Lung (tissue), 12 donors: ENCODE data around the gene GPRC6A. TPM values are rescaled to one million over a fixed set of nuclear protein-coding genes. Genes with fewer than 3 reads are reported as not detected.

Experiments used
- ATAC-seq: fragments of 200-7000 bp; cut with Tn5 transposase; one replicate; pipeline ENCODE4 v1.9.1; 2020; ENCODE audit warnings: moderate number of reproducible peaks; ENCODE audit not compliant: insufficient read depth, low FRiP score
- DNase-seq, 3 donors: peaks; one replicate each; pipeline ENCODE4 v3.0.0-alpha.2; 2013 to 2017
- H3K27ac ChIP-seq, 2 donors: one replicate each; pipeline ENCODE4 v1.5.1; 2013; ENCODE audit warnings: mild to moderate bottlenecking in 2 of 2, moderate library complexity in 2 of 2, control low read depth in 1 of 2, inconsistent platforms in 1 of 2, low read depth in 1 of 2, low read length in 1 of 2
- H3K27me3 ChIP-seq, 3 donors: one replicate each; pipeline ENCODE4 v1.5.1; 2013; ENCODE audit warnings: low read length in 2 of 3; ENCODE audit not compliant: control insufficient read depth in 3 of 3, insufficient read depth in 3 of 3
- H3K36me3 ChIP-seq, 4 donors: one replicate each; pipeline ENCODE4 v1.5.1; 2013; ENCODE audit warnings: low read length in 4 of 4, mild to moderate bottlenecking in 1 of 4, moderate library complexity in 1 of 4; ENCODE audit not compliant: control insufficient read depth in 4 of 4, insufficient read depth in 4 of 4
- H3K4me1 ChIP-seq, 5 donors: one replicate each; pipeline ENCODE4 v1.5.1; 2013; ENCODE audit warnings: low read length in 5 of 5, mild to moderate bottlenecking in 2 of 5, moderate library complexity in 1 of 5; ENCODE audit not compliant: control insufficient read depth in 5 of 5, insufficient read depth in 5 of 5
- H3K4me3 ChIP-seq: one replicate; pipeline ENCODE4 v1.5.1; 2013; ENCODE audit warnings: mild to moderate bottlenecking, control low read depth, moderate library complexity
- H3K9ac ChIP-seq, 2 donors: one replicate each; pipeline ENCODE4 v1.5.1; 2013; ENCODE audit warnings: low read length in 2 of 2, control low read depth in 1 of 2; ENCODE audit not compliant: insufficient read depth in 1 of 2
- H3K9me3 ChIP-seq, 4 donors: one replicate each; pipeline ENCODE4 v1.5.1; 2013; ENCODE audit warnings: low read length in 3 of 4, mild to moderate bottlenecking in 1 of 4, moderate library complexity in 1 of 4; ENCODE audit not compliant: control insufficient read depth in 4 of 4, insufficient read depth in 3 of 4
- WGBS, 2 donors: extraction: QIAGEN DNeasy Blood & Tissue Kit; methylation state at CpG; one replicate each; pipeline ENCODE4 v1.1.7; 2013; 5-methylcytosine and 5-hydroxymethylcytosine counted together
- polyA plus RNA-seq, 2 donors: library from polyadenylated mRNA; stranded (reverse); fragments of 200-250 nt; gene quantifications; one replicate each; pipeline ENCODE4 v1.2.1, GENCODE V29; 2013
- total RNA-seq, 2 donors: library from RNA; depleted of rRNA in 1 of 2; stranded (reverse); fragments of >200 nt in 1 of 2; gene quantifications; one replicate each; pipeline ENCODE4 v1.2.1, GENCODE V29; 2014 to 2021
- TF ChIP-seq, protein P1 (sequence below): IDR thresholded peaks from 2 replicates; pipeline ENCODE4 v1.5.1; 2012; ENCODE audit warnings: mild to moderate bottlenecking; ENCODE audit errors: control extremely low read depth, extremely low read depth
- donor health status: control.
- donor health status: control.
- donor health status: Bipolar disorder and iron deficiency.
- donor health status: healthy.
- donor health status: DM: yes; HTN: yes; CAD: no.

Gene GPRC6A
- total and polyA plus RNA-seq, 4 donors = not detected

DNA sequence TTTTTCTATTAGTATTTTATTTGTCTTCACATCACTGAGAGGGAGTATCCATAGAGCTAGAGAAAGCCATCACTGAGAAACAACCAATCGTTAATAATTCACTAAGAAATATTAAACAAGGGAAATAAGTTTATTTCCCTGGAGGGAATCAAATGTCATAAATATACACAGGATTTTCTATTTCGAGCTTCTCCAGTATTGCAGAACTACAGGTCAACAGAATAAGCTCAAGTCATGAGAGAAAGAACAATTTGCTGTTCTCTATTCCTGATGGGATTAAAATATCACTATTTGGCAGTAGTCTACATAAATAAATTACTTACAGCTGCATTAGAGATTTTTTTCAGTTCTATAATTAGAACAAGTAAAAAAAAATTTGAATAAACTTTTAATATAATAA, 61.2 kb downstream of the GPRC6A start:
- no peak for ATAC-seq
- no peak overlapping the region for H3K4me3 ChIP-seq
- WGBS, 2 donors = 68 to 83% methylated on average over 2 of the region's 2 CpGs
- no peaks in the 10 kb centered on the region for H3K9me3 ChIP-seq
- peaks cover 0 to 34% (median 0%) of the 10 kb centered on the region in 5 donors for H3K4me1 ChIP-seq
- TF ChIP-seq, protein P1, sequence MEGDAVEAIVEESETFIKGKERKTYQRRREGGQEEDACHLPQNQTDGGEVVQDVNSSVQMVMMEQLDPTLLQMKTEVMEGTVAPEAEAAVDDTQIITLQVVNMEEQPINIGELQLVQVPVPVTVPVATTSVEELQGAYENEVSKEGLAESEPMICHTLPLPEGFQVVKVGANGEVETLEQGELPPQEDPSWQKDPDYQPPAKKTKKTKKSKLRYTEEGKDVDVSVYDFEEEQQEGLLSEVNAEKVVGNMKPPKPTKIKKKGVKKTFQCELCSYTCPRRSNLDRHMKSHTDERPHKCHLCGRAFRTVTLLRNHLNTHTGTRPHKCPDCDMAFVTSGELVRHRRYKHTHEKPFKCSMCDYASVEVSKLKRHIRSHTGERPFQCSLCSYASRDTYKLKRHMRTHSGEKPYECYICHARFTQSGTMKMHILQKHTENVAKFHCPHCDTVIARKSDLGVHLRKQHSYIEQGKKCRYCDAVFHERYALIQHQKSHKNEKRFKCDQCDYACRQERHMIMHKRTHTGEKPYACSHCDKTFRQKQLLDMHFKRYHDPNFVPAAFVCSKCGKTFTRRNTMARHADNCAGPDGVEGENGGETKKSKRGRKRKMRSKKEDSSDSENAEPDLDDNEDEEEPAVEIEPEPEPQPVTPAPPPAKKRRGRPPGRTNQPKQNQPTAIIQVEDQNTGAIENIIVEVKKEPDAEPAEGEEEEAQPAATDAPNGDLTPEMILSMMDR = no peak
- H3K36me3 ChIP-seq = peaks cover 0 to 3% (median 0%) of the 10 kb centered on the region in 4 donors
- H3K27me3 ChIP-seq = peaks cover 0 to 2% (median 0%) of the 10 kb centered on the region in 3 donors
- no peak overlapping the region for H3K27ac ChIP-seq
- no peak overlapping the region for H3K9ac ChIP-seq
- peak in 2 of 3 donors; percentile 41 to 50 for DNase-seq

DNA sequence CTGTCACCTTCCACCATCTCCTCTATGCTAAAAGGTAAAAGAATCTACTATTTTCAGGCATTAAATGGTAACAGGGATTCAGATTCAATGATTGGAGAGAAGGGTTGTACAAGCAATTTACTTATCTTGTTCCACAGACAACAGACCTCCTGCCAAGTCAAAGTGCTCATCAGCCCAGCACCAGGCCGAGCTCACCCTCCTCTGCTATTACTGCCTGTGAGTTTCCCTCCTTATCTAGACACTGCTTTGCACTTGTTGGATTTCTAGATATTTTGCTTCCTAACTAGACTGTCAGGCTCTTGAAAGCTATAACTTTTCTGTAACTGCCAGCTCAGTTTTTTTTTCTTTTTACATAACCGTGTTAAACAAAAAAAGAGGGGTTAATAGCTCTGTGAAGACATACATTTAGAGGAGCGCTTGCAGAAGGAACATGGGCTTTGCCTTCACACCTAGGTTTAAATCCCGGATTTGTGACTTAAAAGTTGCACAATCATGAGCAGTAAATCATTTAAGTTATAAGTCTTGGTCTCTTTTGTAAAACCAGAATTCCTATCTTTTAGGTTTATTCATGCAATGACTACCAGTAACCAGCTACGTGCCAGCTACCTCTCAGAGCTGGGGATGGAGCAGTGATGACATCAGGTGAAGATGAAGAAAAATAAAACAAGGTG, 62.2 kb downstream of the GPRC6A start:
- TF ChIP-seq, protein P1 = no peak
- no peak overlapping the region for H3K9ac ChIP-seq
- peaks cover 0 to 40% (median 0%) of the 10 kb centered on the region in 5 donors for H3K4me1 ChIP-seq
- H3K27me3 ChIP-seq = peaks cover 0 to 2% (median 0%) of the 10 kb centered on the region in 3 donors
- WGBS, 2 donors = 71 to 73% methylated on average over 5 of the region's 5 CpGs
- H3K27ac ChIP-seq = no peak overlapping the region
- DNase-seq = peak; percentile 17 to 38 (median 31)
- no peaks in the 10 kb centered on the region for H3K9me3 ChIP-seq
- no peak overlapping the region for H3K4me3 ChIP-seq
- no peak for ATAC-seq
- H3K36me3 ChIP-seq = peaks cover 0 to 3% (median 0%) of the 10 kb centered on the region in 4 donors

DNA sequence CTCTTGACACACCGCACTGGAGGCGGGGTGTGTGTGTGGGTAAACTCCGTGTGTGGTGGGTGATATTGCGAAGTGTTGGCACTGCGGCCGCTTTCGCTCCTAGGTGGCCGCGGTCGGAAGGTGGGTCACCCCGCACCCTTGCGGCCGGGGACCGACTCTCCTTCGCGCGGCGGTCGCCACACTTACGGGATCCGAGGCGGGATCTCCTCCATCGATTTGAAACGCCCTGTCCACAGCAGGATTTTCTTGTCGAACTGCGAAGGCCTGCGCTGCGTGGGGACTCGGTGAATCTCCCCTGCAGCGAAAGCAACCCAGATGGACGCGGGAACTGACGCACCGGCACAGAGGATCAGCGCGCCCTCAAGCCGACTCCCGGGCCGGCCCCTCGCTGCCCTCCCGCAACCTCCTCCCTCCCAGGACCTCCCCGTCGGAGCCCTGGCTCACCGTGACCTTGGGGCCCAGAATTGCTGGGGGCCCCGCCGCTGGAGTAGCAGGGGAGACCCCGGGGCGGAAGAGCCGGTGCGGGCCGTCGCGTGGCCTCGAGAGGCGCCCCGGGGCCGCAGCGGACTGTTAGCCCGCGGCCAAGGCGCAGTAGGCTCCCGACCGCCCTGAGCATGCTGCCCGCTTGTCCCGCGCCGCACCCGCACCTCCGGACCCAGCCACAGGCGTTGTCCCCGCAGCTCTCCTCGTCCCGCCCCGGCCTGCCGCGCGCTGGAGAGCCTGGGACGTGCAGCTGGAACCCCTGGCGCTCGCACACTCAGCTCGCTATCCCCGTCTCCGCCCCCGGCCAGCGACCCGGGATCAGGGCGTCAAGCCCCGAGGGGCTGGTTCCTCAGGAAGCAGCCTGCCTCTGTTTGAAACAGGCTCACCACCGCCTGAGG, 63.7 kb downstream of the GPRC6A start, which contains the start of gene FAM162B:
FAM162B (minus strand) TSS at position 759 of the 881 bp plus-strand sequence; CDS start at position 616, 143 bp downstream.
- ATAC-seq = peak; percentile 56
- Histone ChIP-seq H3K4me1 (peaks cover 0 to 44% (median 0%) of the 10 kb centered on the region in 5 donors), H3K9ac (peak within 1 kb of the TSS; percentile 85 to 87), H3K9me3 (no peaks in the 10 kb centered on the region), H3K27ac (peak within 1 kb of the TSS in 1 of 2 donors; percentile 42), H3K36me3 (peaks cover 0 to 9% (median 4%) of the 10 kb centered on the region in 4 donors), H3K4me3 (peak within 1 kb of the TSS; percentile 42), H3K27me3 (peaks cover 0 to 2% (median 0%) of the 10 kb centered on the region in 3 donors)
- DNase-seq = peak; percentile 86 to 89 (median 88)
- TF ChIP-seq, protein P1 = no peak
- WGBS, 2 donors = 1 to 2% methylated on average over 78 to 89 of the region's 89 CpGs
